CD8-positive, alpha-beta memory T cell (primary cell): ENCODE results near the gene DCANP1. TPM values are rescaled to one million over a fixed set of nuclear protein-coding genes. Genes with fewer than 3 reads are reported as not detected.
A peak's percentile ranks its signal among the peaks of the same experiment; 100 is the strongest.

Source experiments
- CTCF ChIA-PET: fragments of 350-600 bp; sonication (Branson Sonifier 250); formaldehyde crosslinking; loops from one replicate; lab custom pipeline; 2021; ENCODE audit warnings: antibody characterized with exemption; lab: Charles Lee
- POLR2A ChIA-PET: fragments of 350-600 bp; sonication (Branson Sonifier 250); formaldehyde crosslinking; loops from one replicate; lab custom pipeline; 2021; ENCODE audit warnings: antibody characterized with exemption; lab: Charles Lee
- DNase-seq, 5 donors: peaks; one replicate each; pipeline versions ENCODE4 v3.0.0 to v3.0.0-alpha.2; 2020 to 2022; ENCODE audit warnings: mixed read lengths in 1 of 5
- H3K27ac ChIP-seq: one replicate; pipeline ENCODE4 v1.7.0; 2013; ENCODE audit warnings: low read depth, mild to moderate bottlenecking, low read length, moderate library complexity
- H3K27me3 ChIP-seq: 2 replicates; pipeline ENCODE4 v1.7.0; 2013; ENCODE audit warnings: low read length, mild to moderate bottlenecking; ENCODE audit not compliant: insufficient read depth, poor library complexity, severe bottlenecking
- H3K36me3 ChIP-seq: 2 replicates; pipeline ENCODE4 v1.7.0; 2013; ENCODE audit warnings: mild to moderate bottlenecking, low read length, moderate library complexity; ENCODE audit not compliant: insufficient read depth
- H3K4me1 ChIP-seq: 2 replicates; pipeline ENCODE4 v1.7.0; 2013; ENCODE audit warnings: mild to moderate bottlenecking, low read length, moderate library complexity; ENCODE audit not compliant: insufficient read depth
- H3K4me3 ChIP-seq: 2 replicates; pipeline ENCODE4 v1.7.0; 2013; ENCODE audit warnings: mild to moderate bottlenecking, low read length
- H3K9me3 ChIP-seq: 2 replicates; pipeline ENCODE4 v1.7.0; 2013; ENCODE audit warnings: mild to moderate bottlenecking, low read length
- H3K27ac Mint-ChIP-seq, 8 donors: one replicate each; pipeline ENCODE4 v1.8.0; 2020 to 2021; ENCODE audit warnings: mixed read lengths in 8 of 8, mild to moderate bottlenecking in 6 of 8, inconsistent platforms in 3 of 8, moderate library complexity in 3 of 8
- H3K27me3 Mint-ChIP-seq, 2 donors: one replicate each; pipeline ENCODE4 v1.8.0; 2020 to 2021; ENCODE audit warnings: mixed read lengths in 2 of 2, mild to moderate bottlenecking in 1 of 2, moderate library complexity in 1 of 2
- H3K36me3 Mint-ChIP-seq, 3 donors: one replicate each; pipeline ENCODE4 v1.8.0; 2020 to 2021; ENCODE audit warnings: mixed read lengths in 3 of 3, inconsistent platforms in 1 of 3, mild to moderate bottlenecking in 1 of 3
- H3K4me1 Mint-ChIP-seq, 3 donors: one replicate each; pipeline ENCODE4 v1.8.0; 2020 to 2021; ENCODE audit warnings: mixed read lengths in 3 of 3, inconsistent platforms in 1 of 3, mild to moderate bottlenecking in 1 of 3
- H3K4me3 Mint-ChIP-seq, 7 donors: one replicate each; pipeline ENCODE4 v1.8.0; 2020 to 2021; ENCODE audit warnings: mixed read lengths in 7 of 7, mild to moderate bottlenecking in 6 of 7, moderate library complexity in 4 of 7, inconsistent platforms in 2 of 7
- H3K9me3 Mint-ChIP-seq, 5 donors: one replicate each; pipeline ENCODE4 v1.8.0; 2020 to 2022; ENCODE audit warnings: mixed read lengths in 5 of 5, mild to moderate bottlenecking in 3 of 5, moderate library complexity in 2 of 5, inconsistent platforms in 1 of 5
- polyA plus RNA-seq: library from polyadenylated mRNA; unstranded; fragments of 300-500 nt; fragmentation: Illumina TruSeq; gene quantifications from one replicate; pipeline ENCODE4 v1.2.3, GENCODE V29; 2021
- total RNA-seq, 2 experiments: library from RNA; stranded (reverse); gene quantifications; one replicate each; pipeline ENCODE4 v1.2.3, GENCODE V29; 2021

The DCANP1 gene
- total and polyA plus RNA-seq, 3 experiments from 2014 or later: not detected

GRCh38 chr5:135467051-135467625 lies 20.0 kb upstream of the DCANP1 start:
- Mint-ChIP-seq H3K36me3 (no peaks in the 10 kb centered on the region), H3K27ac (no peak overlapping the region), H3K9me3 (no peaks in the 10 kb centered on the region), H3K4me1 (peaks cover 5 to 15% (median 6%) of the 10 kb centered on the region in 3 donors), H3K27me3 (peaks cover 37 to 70% of the 10 kb centered on the region in 2 donors), H3K4me3 (peak overlapping the region in 1 of 7 donors; percentile 16)
- Histone ChIP-seq H3K27me3 (peaks cover 9% of the 10 kb centered on the region), H3K4me3 (no peak overlapping the region), H3K9me3 (no peaks in the 10 kb centered on the region), H3K27ac (no peak overlapping the region), H3K36me3 (no peaks in the 10 kb centered on the region), H3K4me1 (peaks cover 4% of the 10 kb centered on the region)
- DNase-seq: no peak
- ChIA-PET POLR2A (no interaction called here), CTCF (interaction anchor here (1.0 to 3.7 kb wide), 5 partner anchors 9 to 99 kb away, joined by 3 to 20 read pairs (median 6); no protein-coding TSS in a partner anchor)

DNA sequence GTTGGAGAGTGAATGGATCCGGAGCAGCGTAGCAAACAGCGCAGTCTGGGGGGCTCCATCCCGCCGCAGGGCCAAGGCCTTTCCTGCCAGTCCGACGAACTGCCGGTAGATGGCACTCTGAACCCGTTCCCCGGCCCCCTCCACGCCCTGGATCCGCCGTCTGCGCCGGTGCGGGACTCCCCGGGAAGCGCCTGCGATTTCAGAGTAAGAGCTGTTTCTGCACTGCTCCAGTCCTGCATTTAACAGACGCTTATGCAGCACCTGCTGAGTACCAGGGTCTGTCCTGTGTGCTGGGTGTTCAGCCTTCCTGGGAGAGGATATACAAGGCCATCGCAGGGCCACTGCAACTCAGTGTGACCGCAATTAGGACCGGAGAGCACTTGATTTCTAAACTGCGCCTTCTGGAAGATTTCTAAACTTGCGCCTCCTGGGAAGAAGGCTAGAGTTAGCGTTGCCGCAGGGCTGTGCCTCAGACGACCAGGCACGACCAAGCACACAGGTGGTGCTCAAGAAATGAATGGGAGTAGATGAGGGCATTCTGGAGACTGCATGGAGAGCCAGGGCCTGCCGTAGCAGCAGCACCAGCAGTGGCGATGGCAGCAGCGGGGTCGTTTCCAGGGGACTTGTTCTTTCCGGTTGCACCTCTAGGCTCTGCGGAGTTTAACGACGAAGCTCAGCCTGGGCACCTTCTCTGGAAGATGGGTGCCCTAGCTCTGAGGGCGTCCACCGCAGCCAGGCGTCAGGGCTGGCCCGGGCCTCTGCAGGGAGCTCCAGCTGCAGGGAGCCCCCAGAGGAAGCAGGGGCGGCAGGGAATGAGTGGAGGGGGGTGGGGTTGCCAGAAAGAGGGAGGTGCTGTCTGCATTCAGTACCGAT lies 19.3 kb upstream of the DCANP1 start:
- no peak overlapping the region for H3K27ac ChIP-seq
- peak; percentile 35 to 58 (median 37) for DNase-seq
- Mint-ChIP-seq H3K4me3 (peak overlapping the region in 5 of 7 donors; percentile 8 to 72 (median 59)), H3K27ac (peak overlapping the region in 1 of 8 donors; percentile 13), H3K36me3 (no peaks in the 10 kb centered on the region), H3K9me3 (no peaks in the 10 kb centered on the region), H3K4me1 (peaks cover 5 to 15% (median 6%) of the 10 kb centered on the region in 3 donors), H3K27me3 (peaks cover 36 to 68% of the 10 kb centered on the region in 2 donors)
- ChIA-PET CTCF (interaction anchor here (0.7 to 3.7 kb wide), 7 partner anchors 9 to 102 kb away, joined by 3 to 20 read pairs (median 5); no protein-coding TSS in a partner anchor), POLR2A (no interaction called here)
- H3K36me3 ChIP-seq: no peaks in the 10 kb centered on the region
- H3K4me3 ChIP-seq: peak overlapping the region; percentile 49
- peaks cover 9% of the 10 kb centered on the region for H3K27me3 ChIP-seq
- peaks cover 4% of the 10 kb centered on the region for H3K4me1 ChIP-seq
- H3K9me3 ChIP-seq: no peaks in the 10 kb centered on the region

- no peak overlapping the region for H3K27ac ChIP-seq
- H3K9me3 Mint-ChIP-seq: no peaks in the 10 kb centered on the region
- peaks cover 9% of the 10 kb centered on the region for H3K27me3 ChIP-seq
- no peaks in the 10 kb centered on the region for H3K9me3 ChIP-seq
- peaks cover 5 to 15% (median 6%) of the 10 kb centered on the region in 3 donors for H3K4me1 Mint-ChIP-seq
- peaks cover 33 to 70% of the 10 kb centered on the region in 2 donors for H3K27me3 Mint-ChIP-seq
- peaks cover 4% of the 10 kb centered on the region for H3K4me1 ChIP-seq
- no peak for DNase-seq
- H3K36me3 Mint-ChIP-seq: no peaks in the 10 kb centered on the region
- H3K27ac Mint-ChIP-seq: no peak overlapping the region
- no peaks in the 10 kb centered on the region for H3K36me3 ChIP-seq
- CTCF ChIA-PET: interaction anchor here (0.8 to 3.7 kb wide), 6 partner anchors 8 to 103 kb away, joined by 3 to 20 read pairs (median 6); no protein-coding TSS in a partner anchor
- peak overlapping the region in 2 of 7 donors; percentile 1 to 28 for H3K4me3 Mint-ChIP-seq
- POLR2A ChIA-PET: no interaction called here
- no peak overlapping the region for H3K4me3 ChIP-seq
Measured at GRCh38 chr5:135465391-135466122, 18.4 kb upstream of the DCANP1 start.

- H3K36me3 Mint-ChIP-seq: no peaks in the 10 kb centered on the region
- no peaks in the 10 kb centered on the region for H3K36me3 ChIP-seq
- CTCF ChIA-PET: interaction anchor here (1.0 to 1.9 kb wide), 4 partner anchors 80 to 104 kb away, joined by 3 to 17 read pairs (median 6); no protein-coding TSS in a partner anchor
Measured at GRCh38 chr5:135462304-135462703, 15.2 kb upstream of the DCANP1 start.

DNA sequence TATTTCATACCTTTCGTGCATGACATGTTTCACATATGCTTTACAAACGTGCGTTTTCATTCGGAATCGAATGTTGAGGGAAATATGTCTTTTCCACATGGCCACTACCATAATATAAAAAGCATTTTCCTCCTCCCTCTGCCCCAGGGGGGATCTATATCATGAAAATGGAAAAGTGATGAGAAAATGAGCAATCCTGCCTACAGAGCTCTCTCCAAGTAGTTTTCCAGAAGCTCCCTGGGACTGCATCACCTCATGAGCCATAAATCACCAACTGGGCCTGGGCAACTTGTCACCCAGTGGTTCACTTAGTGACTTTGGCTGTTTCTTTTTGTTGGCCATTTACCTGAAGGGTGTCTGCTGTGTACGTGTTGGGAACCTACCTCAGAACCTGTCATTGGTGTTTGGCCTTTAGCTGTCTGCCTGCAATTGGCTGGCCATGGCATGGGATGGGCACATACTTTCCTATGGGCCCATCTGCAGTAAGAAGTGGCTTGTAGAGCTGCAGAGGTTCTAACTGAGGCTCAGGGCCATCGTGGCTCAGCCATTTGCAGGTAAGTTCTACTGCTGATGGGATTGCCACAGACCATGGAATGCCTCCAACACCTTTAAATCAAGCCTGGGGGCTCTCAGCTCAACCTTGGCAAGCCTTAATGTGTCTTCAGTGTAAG lies 14.5 kb upstream of the DCANP1 start:
- Mint-ChIP-seq H3K36me3 (no peaks in the 10 kb centered on the region), H3K4me1 (peaks cover 5 to 14% (median 6%) of the 10 kb centered on the region in 3 donors), H3K27ac (no peak overlapping the region), H3K9me3 (no peaks in the 10 kb centered on the region), H3K4me3 (no peak overlapping the region), H3K27me3 (peaks cover 27 to 62% of the 10 kb centered on the region in 2 donors)
- Histone ChIP-seq H3K27ac (no peak overlapping the region), H3K27me3 (peaks cover 4% of the 10 kb centered on the region), H3K4me3 (no peak overlapping the region), H3K4me1 (peaks cover 4% of the 10 kb centered on the region), H3K9me3 (no peaks in the 10 kb centered on the region), H3K36me3 (no peaks in the 10 kb centered on the region)
- ChIA-PET POLR2A (no interaction called here), CTCF (interaction anchor here (1.0 to 1.9 kb wide), 4 partner anchors 81 to 105 kb away, joined by 3 to 17 read pairs (median 6); no protein-coding TSS in a partner anchor)
- DNase-seq: no peak

More at GRCh38 chr5:135462304-135462703, 15.2 kb upstream of the DCANP1 start:
- POLR2A ChIA-PET: no interaction called here
- Mint-ChIP-seq H3K4me1 (peaks cover 5 to 15% (median 6%) of the 10 kb centered on the region in 3 donors), H3K4me3 (no peak overlapping the region), H3K9me3 (no peaks in the 10 kb centered on the region), H3K27ac (no peak overlapping the region), H3K27me3 (peaks cover 28 to 64% of the 10 kb centered on the region in 2 donors)
- H3K9me3 ChIP-seq: no peaks in the 10 kb centered on the region
- no peak overlapping the region for H3K27ac ChIP-seq
- H3K27me3 ChIP-seq: peaks cover 4% of the 10 kb centered on the region
- H3K4me3 ChIP-seq: no peak overlapping the region
- DNase-seq: peak; percentile 6 to 53 (median 20)
- peaks cover 4% of the 10 kb centered on the region for H3K4me1 ChIP-seq

- no peak overlapping the region for H3K27ac Mint-ChIP-seq
- Histone ChIP-seq H3K9me3 (no peaks in the 10 kb centered on the region), H3K27me3 (no peaks in the 10 kb centered on the region), H3K36me3 (no peaks in the 10 kb centered on the region), H3K4me3 (no peak overlapping the region), H3K27ac (no peak overlapping the region), H3K4me1 (no peaks in the 10 kb centered on the region)
- peaks cover 17 to 56% of the 10 kb centered on the region in 2 donors for H3K27me3 Mint-ChIP-seq
- peaks cover 0 to 6% (median 0%) of the 10 kb centered on the region in 3 donors for H3K4me1 Mint-ChIP-seq
- no peak for DNase-seq
- no peaks in the 10 kb centered on the region for H3K9me3 Mint-ChIP-seq
- ChIA-PET POLR2A (no interaction called here), CTCF (interaction anchor here (0.7 to 1.3 kb wide), 3 partner anchors 20 to 92 kb away, joined by 3 to 4 read pairs (median 3); no protein-coding TSS in a partner anchor)
- H3K36me3 Mint-ChIP-seq: no peaks in the 10 kb centered on the region
- H3K4me3 Mint-ChIP-seq: no peak overlapping the region
Measured at GRCh38 chr5:135460246-135461033, 13.3 kb upstream of the DCANP1 start.
